Kidney epithelial cell (primary cell): ENCODE data around the gene PRKCD. TPM values are rescaled to one million over a fixed set of nuclear protein-coding genes. Genes with fewer than 3 reads are reported as not detected.

Experiments
- DNase-seq: peaks from one replicate; pipeline ENCODE4 v3.0.0-alpha.2; 2010; ENCODE audit warnings: low read depth
- H3K27me3 ChIP-seq: 2 replicates; pipeline ENCODE4 v1.6.0; 2011; ENCODE audit warnings: low read length; ENCODE audit not compliant: control insufficient read depth, insufficient read depth
- H3K36me3 ChIP-seq: 2 replicates; pipeline ENCODE4 v1.5.1; 2011; ENCODE audit warnings: low read length; ENCODE audit not compliant: control insufficient read depth, insufficient read depth
- H3K4me3 ChIP-seq: 2 replicates; pipeline ENCODE4 v1.5.1; 2011; ENCODE audit warnings: low read depth, mild to moderate bottlenecking, control low read depth, low read length
- total RNA-seq: library from RNA; depleted of rRNA; stranded (reverse); fragments of >200 nt; gene quantifications from 2 replicates; pipeline ENCODE4 v1.2.3, GENCODE V29; 2015
- TF ChIP-seq, protein P1 (sequence below): IDR thresholded peaks from 2 replicates; pipeline ENCODE4 v1.5.1; 2011; ENCODE audit warnings: mild to moderate bottlenecking, moderate library complexity, low read length, control low read depth, inconsistent platforms; ENCODE audit not compliant: insufficient read depth, poor library complexity, severe bottlenecking

PRKCD gene
- total RNA-seq, 1 donor from 2014 or later = 6.9 TPM

DNA sequence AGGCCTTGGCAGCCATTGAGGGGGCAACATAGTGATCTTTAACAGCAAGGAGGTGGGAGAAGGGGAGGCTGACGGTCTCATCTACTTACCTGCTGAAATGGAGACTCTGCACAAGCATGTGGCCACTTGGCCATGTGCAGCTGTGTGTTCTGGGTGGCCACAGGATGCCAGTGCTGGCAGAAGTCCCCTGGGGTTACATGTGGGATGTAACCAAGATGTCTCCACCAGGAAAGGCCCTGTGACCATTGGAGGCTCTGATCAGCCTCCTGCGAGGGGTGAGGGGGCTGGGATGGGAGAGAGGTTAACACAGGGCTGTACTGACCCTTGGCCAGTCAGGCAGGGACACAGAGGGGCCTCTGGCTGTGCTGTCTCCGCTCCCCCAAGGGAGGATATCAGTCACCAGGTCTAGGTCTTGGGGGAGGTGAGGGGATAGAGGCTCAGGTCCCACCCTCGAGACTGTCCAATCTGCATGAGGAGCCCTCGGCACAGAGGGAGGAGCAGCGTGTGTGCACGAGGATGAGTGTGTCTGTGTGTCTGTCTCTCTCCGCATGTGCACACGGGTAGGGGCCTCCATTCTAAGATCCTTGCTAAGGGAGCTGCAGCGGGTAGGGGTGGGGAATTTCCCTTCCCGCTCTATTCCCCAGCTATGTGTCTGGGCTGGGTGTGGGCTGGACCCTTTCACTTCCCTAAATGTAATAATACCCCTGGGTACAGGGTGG is 19.5 kb downstream of the PRKCD start:
- DNase-seq = no peak
- TF ChIP-seq, protein P1, sequence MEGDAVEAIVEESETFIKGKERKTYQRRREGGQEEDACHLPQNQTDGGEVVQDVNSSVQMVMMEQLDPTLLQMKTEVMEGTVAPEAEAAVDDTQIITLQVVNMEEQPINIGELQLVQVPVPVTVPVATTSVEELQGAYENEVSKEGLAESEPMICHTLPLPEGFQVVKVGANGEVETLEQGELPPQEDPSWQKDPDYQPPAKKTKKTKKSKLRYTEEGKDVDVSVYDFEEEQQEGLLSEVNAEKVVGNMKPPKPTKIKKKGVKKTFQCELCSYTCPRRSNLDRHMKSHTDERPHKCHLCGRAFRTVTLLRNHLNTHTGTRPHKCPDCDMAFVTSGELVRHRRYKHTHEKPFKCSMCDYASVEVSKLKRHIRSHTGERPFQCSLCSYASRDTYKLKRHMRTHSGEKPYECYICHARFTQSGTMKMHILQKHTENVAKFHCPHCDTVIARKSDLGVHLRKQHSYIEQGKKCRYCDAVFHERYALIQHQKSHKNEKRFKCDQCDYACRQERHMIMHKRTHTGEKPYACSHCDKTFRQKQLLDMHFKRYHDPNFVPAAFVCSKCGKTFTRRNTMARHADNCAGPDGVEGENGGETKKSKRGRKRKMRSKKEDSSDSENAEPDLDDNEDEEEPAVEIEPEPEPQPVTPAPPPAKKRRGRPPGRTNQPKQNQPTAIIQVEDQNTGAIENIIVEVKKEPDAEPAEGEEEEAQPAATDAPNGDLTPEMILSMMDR = no peak
- H3K36me3 ChIP-seq = peaks cover 3% of the 10 kb centered on the region
- no peaks in the 10 kb centered on the region for H3K27me3 ChIP-seq
- H3K4me3 ChIP-seq = no peak overlapping the region

DNA sequence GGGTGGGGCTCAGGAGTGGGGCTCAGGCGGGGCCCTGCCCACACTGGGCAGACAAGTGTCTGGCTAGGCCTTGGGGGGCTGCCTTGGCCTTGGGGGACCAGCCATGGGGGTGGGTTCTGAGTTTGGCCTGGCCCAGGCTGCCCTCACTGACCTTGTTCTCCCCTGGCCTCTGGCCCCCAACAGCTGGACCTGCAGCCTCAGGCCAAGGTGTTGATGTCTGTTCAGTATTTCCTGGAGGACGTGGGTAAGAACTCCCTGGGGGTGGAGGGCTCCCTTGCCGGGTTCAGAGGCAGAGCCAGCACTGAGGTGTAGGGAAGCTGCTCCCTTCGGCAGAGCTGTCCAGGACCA is 20.0 kb downstream of the PRKCD start:
- TF ChIP-seq, protein P1 = no peak

DNA sequence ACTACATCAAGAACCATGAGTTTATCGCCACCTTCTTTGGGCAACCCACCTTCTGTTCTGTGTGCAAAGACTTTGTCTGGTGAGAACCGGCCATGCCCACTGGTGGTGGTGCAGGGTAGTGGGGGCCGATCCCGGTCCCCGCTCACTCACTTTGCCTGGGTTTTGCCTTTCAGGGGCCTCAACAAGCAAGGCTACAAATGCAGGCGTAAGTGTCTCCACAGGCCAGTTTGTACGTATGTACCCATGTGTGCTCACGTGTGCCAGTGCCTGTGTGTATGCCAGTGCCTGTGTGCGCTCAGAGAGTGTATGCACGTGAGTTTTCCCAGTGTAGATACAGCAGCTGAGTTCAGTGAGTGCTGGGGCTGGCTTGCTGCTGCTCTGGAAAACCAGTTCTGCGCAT is 20.5 kb downstream of the PRKCD start:
- peaks cover 3% of the 10 kb centered on the region for H3K36me3 ChIP-seq
- no peak for DNase-seq
- H3K4me3 ChIP-seq = no peak overlapping the region
- H3K27me3 ChIP-seq = no peaks in the 10 kb centered on the region
- TF ChIP-seq, protein P1 = no peak

More for the DNA sequence above, 20.0 kb downstream of the PRKCD start:
- Histone ChIP-seq H3K36me3 (peaks cover 3% of the 10 kb centered on the region), H3K27me3 (no peaks in the 10 kb centered on the region), H3K4me3 (no peak overlapping the region)
- no peak for DNase-seq

DNA sequence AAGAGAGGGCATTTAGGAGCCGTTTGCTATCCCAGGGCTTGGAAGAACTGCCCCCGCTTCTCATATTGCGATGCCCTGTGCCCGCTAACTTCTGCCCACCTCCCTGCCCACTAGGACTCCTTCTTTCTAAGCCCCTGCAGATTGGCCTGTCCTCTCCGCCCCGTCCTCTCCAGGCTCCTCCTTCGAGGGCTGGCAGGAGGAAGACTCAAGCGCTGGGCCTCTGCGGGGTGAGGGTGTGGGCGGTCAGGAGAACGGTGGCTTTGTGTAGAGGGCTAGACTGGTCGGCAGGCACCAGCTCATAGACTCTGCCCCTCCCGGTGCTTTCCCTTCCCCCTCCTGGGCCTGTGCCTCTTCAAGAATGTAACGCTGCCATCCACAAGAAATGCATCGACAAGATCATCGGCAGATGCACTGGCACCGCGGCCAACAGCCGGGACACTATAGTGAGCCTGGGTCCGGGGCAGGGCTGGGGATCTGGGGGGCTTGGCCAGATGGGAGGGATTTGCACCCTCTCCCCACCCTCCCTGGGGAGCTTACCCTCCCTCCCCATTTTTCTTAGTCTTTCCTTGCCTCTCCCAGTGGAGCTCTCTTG is 21.9 kb downstream of the PRKCD start:
- H3K36me3 ChIP-seq = peaks cover 3% of the 10 kb centered on the region
- DNase-seq = no peak

DNA sequence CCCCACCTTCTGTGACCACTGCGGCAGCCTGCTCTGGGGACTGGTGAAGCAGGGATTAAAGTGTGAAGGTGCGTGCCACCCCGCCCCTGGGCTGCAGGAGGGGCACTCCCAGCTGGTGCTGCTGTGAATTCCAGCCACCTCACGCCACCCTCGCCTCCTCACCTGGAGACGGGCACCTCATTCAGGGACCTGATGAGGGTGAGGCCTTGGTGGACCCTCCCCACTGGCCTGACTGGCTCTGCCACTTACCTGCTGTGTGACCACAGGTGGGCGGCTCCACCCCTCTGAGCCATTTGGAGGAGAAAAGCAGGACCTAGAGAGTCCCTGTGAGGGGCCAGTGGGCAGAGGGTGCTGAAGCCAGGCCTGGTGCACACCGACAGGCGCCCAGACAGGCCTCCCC is 22.5 kb downstream of the PRKCD start:
- peaks cover 3% of the 10 kb centered on the region for H3K36me3 ChIP-seq
- TF ChIP-seq, protein P1 = no peak
- DNase-seq = no peak

More for the DNA sequence above, 21.9 kb downstream of the PRKCD start:
- Histone ChIP-seq H3K27me3 (no peaks in the 10 kb centered on the region), H3K4me3 (no peak overlapping the region)
- TF ChIP-seq, protein P1 = no peak

DNA sequence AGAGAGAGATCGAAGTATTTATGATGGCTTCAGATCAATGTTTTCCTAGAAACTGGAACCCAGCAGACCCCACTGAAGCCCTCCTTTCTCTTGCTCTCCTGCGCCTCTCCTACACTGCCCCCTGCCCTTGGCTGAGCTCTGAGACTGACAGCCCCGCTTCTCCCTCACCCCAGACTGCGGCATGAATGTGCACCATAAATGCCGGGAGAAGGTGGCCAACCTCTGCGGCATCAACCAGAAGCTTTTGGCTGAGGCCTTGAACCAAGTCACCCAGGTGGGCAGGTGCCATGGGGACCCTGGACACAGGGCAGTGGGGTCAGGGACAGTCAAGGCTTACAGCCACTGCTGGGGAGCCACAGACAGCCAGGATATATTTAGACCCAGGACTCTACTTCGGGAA is 23.7 kb downstream of the PRKCD start:
- TF ChIP-seq, protein P1 = no peak
- DNase-seq = no peak
- no peaks in the 10 kb centered on the region for H3K27me3 ChIP-seq
- no peak overlapping the region for H3K4me3 ChIP-seq
- no peaks in the 10 kb centered on the region for H3K36me3 ChIP-seq

More for the DNA sequence above, 22.5 kb downstream of the PRKCD start:
- Histone ChIP-seq H3K4me3 (no peak overlapping the region), H3K27me3 (no peaks in the 10 kb centered on the region)
